Measurements from ENCODE around the gene TNRC6C.

Gene TNRC6C

GRCh38 chr17:78124836-78125137, 166.3 kb downstream of the TNRC6C start:
- TF ChIP-seq CTCF (IDR thresholded peaks at IDR 0.05; ENCODE audit: borderline replicate concordance, insufficient read depth, low read depth, low read length), result no peak
- H3K4me3 ChIP-seq (ENCODE audit: low read depth, low read length), result peak overlapping the region; percentile 75

GRCh38 chr17:78125138-78125913, 166.8 kb downstream of the TNRC6C start:
- no peak for TF ChIP-seq CTCF (IDR thresholded peaks at IDR 0.05; ENCODE audit: borderline replicate concordance, insufficient read depth, low read depth, low read length)
- H3K4me3 ChIP-seq (ENCODE audit: low read depth, low read length), result peak overlapping the region; percentile 75

GRCh38 chr17:78125976-78126894, 167.7 kb downstream of the TNRC6C start:
- peak overlapping the region; percentile 75 for H3K4me3 ChIP-seq (ENCODE audit: low read depth, low read length)
- TF ChIP-seq CTCF (IDR thresholded peaks at IDR 0.05; ENCODE audit: borderline replicate concordance, insufficient read depth, low read depth, low read length), result no peak

GRCh38 chr17:78126895-78127238, 168.4 kb downstream of the TNRC6C start:
- no peak for TF ChIP-seq CTCF (IDR thresholded peaks at IDR 0.05; ENCODE audit: borderline replicate concordance, insufficient read depth, low read depth, low read length)
- peak overlapping the region; percentile 75 for H3K4me3 ChIP-seq (ENCODE audit: low read depth, low read length)

GRCh38 chr17:78127239-78127887, 168.9 kb downstream of the TNRC6C start:
- H3K4me3 ChIP-seq (ENCODE audit: low read depth, low read length), result peak overlapping the region; percentile 75
- TF ChIP-seq CTCF (IDR thresholded peaks at IDR 0.05; ENCODE audit: borderline replicate concordance, insufficient read depth, low read depth, low read length), result no peak

GRCh38 chr17:78127888-78128550, 169.5 kb downstream of the TNRC6C start:
- H3K4me3 ChIP-seq (ENCODE audit: low read depth, low read length), result peak overlapping the region; percentile 75
- no peak for TF ChIP-seq CTCF (IDR thresholded peaks at IDR 0.05; ENCODE audit: borderline replicate concordance, insufficient read depth, low read depth, low read length)

All from GM12875 (cell line).